SU-DHL-6 (cell line): Measurements from ENCODE around the gene IQSEC3.

Experiments used
- H2AFZ ChIP-seq: fragments of 200-600 bp; sonication (generic); 2 replicates; pipeline ENCODE4 v1.6.1; 2014; ENCODE audit warnings: low read depth, mild to moderate bottlenecking, moderate library complexity, mixed read lengths, antibody characterized with exemption, low read length; ENCODE audit not compliant: severe bottlenecking
- H3F3A ChIP-seq: fragments of 200-600 bp; shearing (Covaris generic); 2 replicates; pipeline ENCODE4 v1.6.0; 2016; ENCODE audit warnings: antibody characterized with exemption, mild to moderate bottlenecking; ENCODE audit not compliant: insufficient read depth
- H3K27ac ChIP-seq: fragments of 200-600 bp; sonication (generic); 2 replicates; pipeline ENCODE4 v1.5.1; 2016; ENCODE audit warnings: low read depth, mild to moderate bottlenecking, low read length, moderate library complexity, mixed read lengths
- H3K27me3 ChIP-seq: fragments of 200-600 bp; sonication (generic), shearing (Covaris generic); 2 replicates; pipeline ENCODE4 v1.6.0; 2014; ENCODE audit warnings: mild to moderate bottlenecking, low read length
- H3K36me3 ChIP-seq: fragments of 200-600 bp; sonication (generic); 2 replicates; pipeline ENCODE4 v1.6.1; 2014; ENCODE audit warnings: mild to moderate bottlenecking, low read length, mixed read lengths
- H3K4me2 ChIP-seq: fragments of 300-600, 200-600 bp; shearing (Covaris generic), sonication (generic); 2 replicates; pipeline ENCODE4 v1.6.0; 2014; ENCODE audit warnings: low read length, low read depth, mild to moderate bottlenecking; ENCODE audit not compliant: poor library complexity, severe bottlenecking
- H3K4me3 ChIP-seq: fragments of 200-600 bp; sonication (generic); 2 replicates; pipeline ENCODE4 v1.5.1; 2014; ENCODE audit warnings: antibody characterized with exemption, low read length, mild to moderate bottlenecking, mixed read lengths; ENCODE audit not compliant: insufficient read depth, poor library complexity, severe bottlenecking
- H3K79me2 ChIP-seq: fragments of 200-600 bp; sonication (generic); 2 replicates; pipeline ENCODE4 v1.6.1; 2014; ENCODE audit warnings: mild to moderate bottlenecking, low read length, moderate library complexity; ENCODE audit not compliant: insufficient read depth
- H3K9ac ChIP-seq: fragments of 200-600 bp; sonication (generic); 2 replicates; pipeline ENCODE4 v1.7.0; 2014; ENCODE audit warnings: mild to moderate bottlenecking, low read length
- H3K9me2 ChIP-seq: fragments of 200-600 bp; sonication (generic); replicated peaks from 2 replicates; pipeline ENCODE4 v1.6.1; 2014; ENCODE audit warnings: low read length; ENCODE audit not compliant: insufficient read depth
- H3K9me3 ChIP-seq: fragments of 200-600 bp; sonication (generic); 2 replicates; pipeline ENCODE4 v1.6.1; 2014; ENCODE audit warnings: low read length, mixed read lengths; ENCODE audit not compliant: insufficient read depth
- H4K20me1 ChIP-seq: fragments of 200-600 bp; sonication (generic); 2 replicates; pipeline ENCODE4 v1.6.1; 2014; ENCODE audit warnings: low read depth, mild to moderate bottlenecking, antibody characterized with exemption, low read length, moderate library complexity, mixed read lengths
- CTCF ChIP-seq: fragments of 200-600 bp; sonication (generic); IDR thresholded peaks from one replicate; pipeline ENCODE4 v1.5.1; 2017; ENCODE audit warnings: antibody characterized with exemption, mild to moderate bottlenecking, low read length, moderate library complexity; ENCODE audit not compliant: insufficient read depth, poor library complexity, severe bottlenecking
- EZH2phosphoT487 ChIP-seq: fragments of 200-600 bp; sonication (generic), shearing (Covaris generic); conservative IDR thresholded peaks from 2 replicates; pipeline ENCODE4 v1.6.1; 2018; ENCODE audit warnings: mild to moderate bottlenecking, antibody characterized with exemption, low read length, moderate library complexity, mixed read lengths

Gene IQSEC3

GRCh38 chr12:98924-99352 lies 32.4 kb downstream of the IQSEC3 start:
- H3F3A ChIP-seq: no peaks in the 10 kb centered on the region
- no peaks in the 10 kb centered on the region for H3K9me3 ChIP-seq
- no peak overlapping the region for H3K9ac ChIP-seq
- H3K79me2 ChIP-seq: no peaks in the 10 kb centered on the region
- H4K20me1 ChIP-seq: no peaks in the 10 kb centered on the region
- H3K4me3 ChIP-seq: no peak overlapping the region
- no peak overlapping the region for H2AFZ ChIP-seq
- H3K36me3 ChIP-seq: no peaks in the 10 kb centered on the region
- TF ChIP-seq EZH2phosphoT487 (no peak), CTCF (no peak)
- H3K9me2 ChIP-seq: no peaks in the 10 kb centered on the region
- H3K27me3 ChIP-seq: no peaks in the 10 kb centered on the region
- H3K27ac ChIP-seq: no peak overlapping the region
- no peak overlapping the region for H3K4me2 ChIP-seq

DNA sequence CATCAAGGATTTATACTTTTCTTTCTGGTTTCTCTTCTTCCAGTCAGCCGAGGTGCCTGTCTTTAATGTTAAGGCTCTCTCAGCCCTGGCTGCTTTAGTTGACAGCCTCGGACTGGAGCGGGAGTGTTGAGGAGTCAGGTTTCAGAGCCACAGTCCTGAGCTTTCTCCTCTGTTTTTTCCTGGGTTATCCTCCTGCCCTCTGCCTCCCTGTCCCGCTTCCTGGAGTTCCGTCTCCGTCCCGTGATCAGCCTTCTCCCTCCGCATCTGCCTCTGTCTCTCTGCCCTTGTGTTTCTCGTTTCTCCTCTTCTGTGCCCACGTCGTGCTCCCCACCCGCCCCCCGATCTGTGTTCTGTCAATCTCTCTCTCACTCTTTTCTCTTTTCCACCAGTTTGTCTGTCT lies 33.0 kb downstream of the IQSEC3 start:
- H3F3A ChIP-seq: no peaks in the 10 kb centered on the region
- no peaks in the 10 kb centered on the region for H3K27me3 ChIP-seq
- no peak overlapping the region for H3K9ac ChIP-seq
- no peaks in the 10 kb centered on the region for H3K9me3 ChIP-seq
- no peak overlapping the region for H3K4me2 ChIP-seq
- no peak overlapping the region for H3K27ac ChIP-seq
- no peaks in the 10 kb centered on the region for H3K79me2 ChIP-seq
- no peaks in the 10 kb centered on the region for H4K20me1 ChIP-seq
- H2AFZ ChIP-seq: no peak overlapping the region
- H3K9me2 ChIP-seq: no peaks in the 10 kb centered on the region
- H3K4me3 ChIP-seq: no peak overlapping the region
- TF ChIP-seq EZH2phosphoT487: no peak
- no peak for TF ChIP-seq CTCF
- no peaks in the 10 kb centered on the region for H3K36me3 ChIP-seq

- H3K4me2 ChIP-seq: no peak overlapping the region
- no peak for TF ChIP-seq EZH2phosphoT487
- TF ChIP-seq CTCF: no peak
- H3K27me3 ChIP-seq: no peaks in the 10 kb centered on the region
Measured at GRCh38 chr12:101969-102878, 35.7 kb downstream of the IQSEC3 start.

More at GRCh38 chr12:101969-102878, 35.7 kb downstream of the IQSEC3 start:
- no peaks in the 10 kb centered on the region for H3K36me3 ChIP-seq
- H2AFZ ChIP-seq: no peak overlapping the region
- H3K79me2 ChIP-seq: no peaks in the 10 kb centered on the region
- H4K20me1 ChIP-seq: no peaks in the 10 kb centered on the region
- H3K27ac ChIP-seq: no peak overlapping the region
- no peak overlapping the region for H3K9ac ChIP-seq
- no peaks in the 10 kb centered on the region for H3K9me2 ChIP-seq
- no peak overlapping the region for H3K4me3 ChIP-seq
- no peaks in the 10 kb centered on the region for H3F3A ChIP-seq
- no peaks in the 10 kb centered on the region for H3K9me3 ChIP-seq
